Epidermal melanocyte (primary cell): ENCODE results near the gene TMEM221.

Source experiments
- DNase-seq: peaks from one replicate; pipeline ENCODE4 v3.0.0; 2011; ENCODE audit warnings: low spot score; ENCODE audit not compliant: insufficient read length

TMEM221 gene

GRCh38 chr19:17473041-17473440 is 24.6 kb upstream of the TMEM221 start:
- DNase-seq = no peak

GRCh38 chr19:17471410-17472125 is 23.1 kb upstream of the TMEM221 start:
- no peak for DNase-seq

- DNase-seq = peak; percentile 74
Measured at GRCh38 chr19:17470068-17470841, 21.8 kb upstream of the TMEM221 start, which contains the start of gene SLC27A1. Gene SLC27A1, plus strand, starts transcription at chr19:17470524. Its CDS starts 17 bp downstream, at chr19:17470541.

DNA sequence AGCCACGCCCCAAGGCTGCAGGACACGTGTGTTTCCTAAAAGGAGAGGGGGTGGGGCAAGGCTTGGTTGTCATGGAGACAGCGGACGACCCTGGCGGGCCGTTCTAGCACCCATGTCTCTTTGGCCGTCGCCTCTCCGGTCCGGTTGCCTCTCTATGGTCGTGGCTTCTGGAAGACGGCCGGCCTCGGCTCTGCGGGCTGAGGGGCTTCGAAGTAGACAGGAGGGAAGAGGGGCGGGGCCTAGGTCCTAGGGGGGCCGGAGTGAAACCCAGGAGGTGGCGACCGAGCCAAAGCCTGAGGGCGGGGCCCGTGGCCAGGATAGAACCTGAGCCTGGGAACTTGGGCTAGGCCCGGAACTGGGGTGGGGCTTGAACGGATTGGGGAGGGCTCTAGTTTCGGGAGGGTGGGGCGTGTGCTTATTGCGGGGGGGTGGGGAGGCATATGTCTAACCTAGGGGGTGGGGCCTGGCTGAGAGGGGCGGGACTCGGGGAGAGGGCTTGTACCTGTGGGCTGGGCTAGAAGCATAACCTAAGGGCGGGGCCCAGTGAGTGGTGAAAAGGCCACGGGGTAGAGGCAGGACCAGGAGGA is 21.1 kb upstream of the TMEM221 start:
- DNase-seq = no peak

DNA sequence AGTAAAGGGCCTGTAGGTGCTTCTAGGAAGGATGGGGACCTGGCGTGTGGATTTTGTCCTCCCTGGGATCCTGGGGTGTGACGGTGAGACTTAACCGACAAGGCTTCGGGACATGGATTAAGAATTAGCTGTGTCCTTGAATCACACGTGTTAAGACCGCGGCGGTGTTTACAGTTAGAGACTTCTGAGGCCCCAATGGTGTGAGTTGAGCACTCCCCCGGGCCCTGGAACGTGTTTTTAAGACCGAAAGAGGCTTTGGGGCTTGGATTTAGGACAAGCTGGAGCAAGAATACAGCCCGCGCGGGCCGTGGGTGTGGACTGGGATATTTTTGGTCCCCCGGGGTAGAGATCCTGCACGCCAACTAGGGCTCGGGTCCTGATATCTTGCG is 20.6 kb upstream of the TMEM221 start:
- no peak for DNase-seq

DNA sequence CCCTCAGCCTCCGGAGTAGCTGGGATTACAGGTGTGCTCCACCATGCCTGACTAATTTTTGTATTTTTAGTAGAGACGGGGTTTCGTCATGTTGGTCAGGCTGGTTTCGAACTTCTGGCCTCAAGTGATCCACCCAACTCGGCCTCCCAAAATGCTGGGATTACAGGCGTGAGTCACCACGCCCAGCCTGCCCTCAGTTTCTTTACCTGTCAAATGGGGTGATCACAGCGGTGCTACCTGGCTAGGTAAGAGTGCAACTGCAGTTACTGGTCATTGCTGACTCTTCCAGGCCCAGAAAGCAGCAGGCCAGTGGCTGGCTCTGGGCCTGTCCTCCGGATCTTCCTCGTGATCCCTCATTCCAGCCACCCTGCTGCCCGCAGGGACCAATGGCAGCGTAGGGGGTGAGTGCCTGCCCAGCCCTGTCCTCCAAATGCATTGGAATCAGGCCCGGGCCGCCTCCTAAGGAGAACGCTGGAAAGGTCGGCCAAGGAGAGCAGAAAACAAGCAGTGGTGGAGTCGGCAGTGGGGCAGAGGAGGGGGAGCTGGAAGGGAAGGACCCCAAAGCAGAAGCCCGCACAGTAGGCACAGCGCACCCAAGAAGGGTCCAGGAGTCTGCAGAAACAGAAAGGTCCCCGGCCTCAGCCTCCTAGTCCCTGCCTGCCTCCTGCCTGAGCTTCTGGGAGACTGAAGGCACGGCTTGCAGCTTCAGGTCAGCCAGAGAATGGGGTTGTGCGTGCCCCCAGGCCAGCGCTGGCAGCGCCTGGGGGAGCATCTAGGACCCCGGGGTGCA is 20.0 kb upstream of the TMEM221 start:
- no peak for DNase-seq

DNA sequence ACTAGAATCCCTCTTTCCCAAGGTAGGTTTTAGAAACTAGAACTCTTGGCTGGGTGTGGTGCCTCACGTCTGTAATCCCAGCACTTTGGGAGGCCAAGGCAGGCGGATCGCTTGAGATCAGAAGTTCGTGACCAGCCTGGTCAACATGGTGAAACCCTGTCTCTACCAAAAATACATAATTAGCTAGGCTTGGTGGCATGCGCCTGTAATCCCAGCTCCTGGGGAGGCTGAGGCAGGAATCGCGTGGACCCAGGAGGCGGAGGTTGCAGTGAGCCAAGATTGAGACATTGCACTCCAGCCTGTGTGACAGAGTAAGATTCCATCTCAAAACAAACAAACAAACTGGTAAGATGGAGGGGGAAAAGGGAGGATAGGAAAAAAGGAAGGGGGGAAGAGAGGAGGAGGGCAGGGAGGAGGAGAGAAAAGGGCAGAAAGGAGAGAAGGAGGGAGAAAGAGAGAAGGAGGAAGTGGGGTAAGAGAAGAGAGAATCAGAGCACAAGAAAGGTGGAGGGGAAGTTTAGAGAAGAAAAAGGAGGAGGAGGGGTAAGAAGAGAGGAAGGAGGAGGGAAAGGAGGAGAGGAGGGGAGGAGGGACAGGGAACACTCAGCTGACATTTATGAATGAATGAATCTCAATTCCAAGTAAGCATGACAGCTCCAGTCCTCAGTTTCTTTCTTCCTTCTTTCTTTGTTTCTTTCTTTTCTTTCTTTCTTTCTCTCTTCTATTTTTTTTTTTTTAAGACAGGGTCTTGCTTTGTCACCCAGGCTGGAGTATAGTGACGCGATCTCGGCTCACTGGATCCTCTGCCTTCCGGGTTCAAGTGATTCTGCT is 19.2 kb upstream of the TMEM221 start:
- DNase-seq = no peak

GRCh38 chr19:17466487-17466850 is 18.0 kb upstream of the TMEM221 start:
- DNase-seq = no peak

DNA sequence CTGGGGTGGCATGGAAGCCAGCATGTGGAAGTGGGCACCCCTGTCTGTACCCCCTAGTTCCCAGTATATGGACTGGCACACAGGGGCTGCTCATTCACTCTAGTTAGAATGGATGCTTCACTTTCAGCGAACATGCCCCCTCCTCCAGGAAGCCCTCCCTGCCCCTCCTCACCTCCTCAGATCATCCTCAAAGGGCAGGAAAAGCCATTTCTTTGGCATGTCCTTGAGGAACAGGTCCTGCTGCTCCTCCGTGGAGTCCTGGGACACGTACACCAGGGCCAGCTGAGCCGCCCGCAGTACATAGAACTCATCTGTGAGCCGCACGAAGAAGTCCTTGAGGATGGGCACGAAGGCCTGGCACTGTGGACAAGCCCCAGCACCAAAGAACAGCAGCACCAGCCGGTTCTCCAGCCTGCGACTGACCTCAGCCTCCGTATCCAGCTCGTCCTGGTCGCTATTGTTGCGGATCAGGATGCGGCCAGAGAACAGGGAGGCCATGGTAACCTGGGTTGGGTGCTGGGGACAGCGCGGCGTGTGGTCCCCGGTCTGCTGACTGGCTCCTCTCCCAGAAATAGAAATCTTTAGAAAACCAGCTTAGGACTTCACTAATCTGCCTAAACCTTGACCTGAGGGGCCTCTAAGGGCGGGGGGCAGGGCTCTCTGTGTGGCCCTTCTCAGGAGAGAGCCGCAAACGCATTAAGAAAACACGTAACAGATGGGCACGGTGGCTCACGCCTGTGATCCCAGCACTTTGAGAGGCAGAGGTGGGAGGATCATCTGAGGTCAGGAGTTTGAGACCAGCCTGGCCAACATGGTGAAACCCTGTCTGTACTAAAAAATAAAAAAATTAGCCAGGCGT is 12.1 kb upstream of the TMEM221 start, which contains the start of gene NXNL1:
NXNL1 (minus strand) TSS at position 555 of the 859 bp plus-strand sequence; CDS start at position 498, 57 bp downstream.
- DNase-seq = no peak

GRCh38 chr19:17458970-17459369 is 10.5 kb upstream of the TMEM221 start:
- no peak for DNase-seq

DNA sequence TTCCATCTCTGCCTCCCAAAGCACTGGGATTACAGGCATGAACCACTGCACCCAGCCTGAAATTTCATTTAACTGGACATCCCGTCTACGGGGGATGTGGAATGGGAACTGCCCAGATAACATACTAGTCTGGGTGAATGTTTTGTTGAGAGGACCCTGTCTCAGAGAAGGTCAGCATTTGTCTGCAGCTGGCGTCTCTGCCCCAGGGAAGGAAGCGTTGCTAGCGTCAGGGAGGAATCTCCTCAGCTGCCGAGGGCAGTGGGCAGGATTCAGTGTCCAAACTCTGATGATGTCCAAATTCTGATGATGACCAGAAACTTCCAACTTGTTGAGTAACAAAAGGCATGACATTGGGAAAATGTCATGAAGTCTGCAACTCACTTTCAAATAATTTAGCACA is 9.1 kb upstream of the TMEM221 start:
- no peak for DNase-seq

DNA sequence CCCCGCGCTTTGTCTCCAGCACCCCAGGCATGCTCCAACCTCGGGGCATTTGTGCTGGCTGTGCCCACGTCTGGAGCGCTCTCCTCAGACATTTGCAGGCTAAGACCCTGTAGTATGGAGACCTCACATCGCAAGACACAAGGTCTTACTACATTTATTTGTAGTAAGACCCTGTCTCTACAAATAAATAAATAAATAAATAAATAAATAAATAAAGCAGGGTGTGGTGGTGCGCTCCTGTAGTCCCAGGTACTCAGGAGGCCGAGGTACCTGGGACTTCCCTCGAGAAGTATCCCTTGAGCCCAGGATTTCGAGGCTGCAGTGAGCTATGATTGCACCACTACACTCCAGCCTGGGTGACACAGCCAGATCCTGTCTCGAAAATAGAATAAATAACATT is 7.7 kb upstream of the TMEM221 start:
- DNase-seq = no peak

DNA sequence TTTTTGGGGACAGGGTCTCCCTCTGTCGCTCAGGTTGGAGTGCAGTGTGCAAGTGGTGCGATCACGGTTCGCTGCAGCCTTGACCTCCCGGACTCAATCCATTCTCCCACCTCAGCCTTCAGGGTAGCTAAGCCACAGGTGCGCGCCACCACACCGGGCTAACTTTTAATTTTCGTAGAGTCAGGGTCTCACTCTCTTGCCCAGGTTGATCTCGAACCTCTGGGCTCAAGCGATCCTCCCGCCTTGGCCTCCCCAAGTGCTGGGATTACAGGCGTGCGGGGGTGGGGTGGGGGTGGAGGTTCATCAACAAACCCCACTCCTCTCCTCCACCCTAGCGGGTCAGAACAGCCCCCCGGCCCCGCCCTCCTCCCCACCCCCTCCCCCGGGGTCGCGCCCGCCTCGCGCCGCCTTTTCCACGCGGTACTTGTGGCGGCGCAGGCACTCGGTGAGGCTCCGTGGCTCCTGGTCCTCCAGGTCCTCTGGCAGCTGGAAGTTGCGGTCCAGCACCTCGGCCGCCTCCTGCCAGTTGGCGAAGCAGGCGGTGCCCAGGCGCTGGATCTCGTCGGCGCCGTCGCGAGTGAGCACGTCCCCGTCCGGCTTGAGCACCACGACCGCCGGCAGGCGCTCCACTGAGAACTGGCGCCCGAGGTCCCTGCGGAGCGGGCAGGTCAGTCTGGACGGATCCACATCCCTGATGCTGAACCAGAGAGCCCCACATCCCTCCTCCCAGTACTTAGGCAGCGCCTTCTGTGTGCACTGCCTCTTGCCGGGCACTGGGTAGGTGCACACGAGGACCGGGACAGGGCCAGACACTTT is 7.0 kb upstream of the TMEM221 start:
- DNase-seq = no peak

GRCh38 chr19:17454576-17455071 is 6.2 kb upstream of the TMEM221 start:
- no peak for DNase-seq

- DNase-seq = no peak
Measured at GRCh38 chr19:17451820-17452219, 3.4 kb upstream of the TMEM221 start.

DNA sequence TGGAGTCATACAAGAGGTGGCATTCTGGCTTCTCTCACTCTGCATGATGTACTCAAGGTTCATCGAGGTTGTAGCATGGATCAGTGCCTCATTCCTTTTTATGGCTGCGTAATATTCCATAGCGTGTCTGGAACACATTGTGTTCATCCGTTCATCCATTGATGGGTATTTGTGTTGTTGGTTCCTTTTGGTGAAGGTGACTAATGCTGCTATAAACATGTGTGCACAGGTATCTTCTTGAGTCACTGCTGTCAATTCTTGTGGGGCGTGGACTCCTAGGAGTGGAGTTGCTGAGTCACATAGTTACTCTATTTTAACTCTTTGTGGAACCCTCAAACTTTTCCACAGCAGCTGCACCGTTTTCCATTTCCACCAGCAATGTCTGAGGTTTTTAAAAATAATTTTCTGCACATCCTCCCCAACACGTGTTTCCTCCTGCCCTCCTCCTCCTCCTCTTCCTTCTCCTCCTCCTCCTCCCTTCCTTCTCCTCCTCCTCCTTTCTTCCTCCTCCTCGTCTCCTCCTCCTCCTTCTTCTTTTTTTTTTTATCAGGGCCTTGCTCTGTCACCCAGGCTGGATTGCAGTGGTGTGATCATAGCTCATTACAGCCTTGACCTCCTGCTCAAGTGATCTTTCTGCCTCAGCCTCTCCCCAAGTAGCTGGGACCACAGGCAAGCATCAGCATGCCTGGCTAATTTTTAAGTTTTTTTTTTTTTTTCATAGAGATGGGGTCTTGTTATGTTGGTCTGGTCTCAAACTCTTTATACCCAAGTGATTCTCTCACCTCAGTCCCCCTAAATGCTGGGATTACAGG is 2.0 kb upstream of the TMEM221 start:
- no peak for DNase-seq

GRCh38 chr19:17447704-17448130 is 751 bp downstream of the TMEM221 start:
- DNase-seq = no peak
